Posterior vena cava (tissue), 2 donors: ENCODE data around the gene LDLRAP1. TPM values are rescaled to one million over a fixed set of nuclear protein-coding genes. Genes with fewer than 3 reads are reported as not detected.

ENCODE experiments used
- DNase-seq: peaks from one replicate; pipeline ENCODE4 v3.0.0-alpha.2; 2020; ENCODE audit warnings: low spot score
- intact Hi-C, 2 donors: fragments of 100-400 bp; cut with DNase I; formaldehyde crosslinking; loops; one replicate each; pipeline versions ENCODE4 v1.14.1 to v1.14.2; 2022 to 2023
- total RNA-seq, 2 donors: library from RNA; stranded (reverse); fragmentation: NEBNext Ultra II Directional; extraction: Animal tissue kit (Norgen Biotek cat#: 25700); gene quantifications; one replicate each; pipeline ENCODE4 v1.2.1, GENCODE V29; 2021
- donor health status: DM: yes; HTN: yes; CAD: no.
- donor health status: DM: yes; HTN: yes; CAD: no.

Gene LDLRAP1
- total RNA-seq, 2 donors from 2014 or later, result 11.3 to 13.7 TPM

DNA sequence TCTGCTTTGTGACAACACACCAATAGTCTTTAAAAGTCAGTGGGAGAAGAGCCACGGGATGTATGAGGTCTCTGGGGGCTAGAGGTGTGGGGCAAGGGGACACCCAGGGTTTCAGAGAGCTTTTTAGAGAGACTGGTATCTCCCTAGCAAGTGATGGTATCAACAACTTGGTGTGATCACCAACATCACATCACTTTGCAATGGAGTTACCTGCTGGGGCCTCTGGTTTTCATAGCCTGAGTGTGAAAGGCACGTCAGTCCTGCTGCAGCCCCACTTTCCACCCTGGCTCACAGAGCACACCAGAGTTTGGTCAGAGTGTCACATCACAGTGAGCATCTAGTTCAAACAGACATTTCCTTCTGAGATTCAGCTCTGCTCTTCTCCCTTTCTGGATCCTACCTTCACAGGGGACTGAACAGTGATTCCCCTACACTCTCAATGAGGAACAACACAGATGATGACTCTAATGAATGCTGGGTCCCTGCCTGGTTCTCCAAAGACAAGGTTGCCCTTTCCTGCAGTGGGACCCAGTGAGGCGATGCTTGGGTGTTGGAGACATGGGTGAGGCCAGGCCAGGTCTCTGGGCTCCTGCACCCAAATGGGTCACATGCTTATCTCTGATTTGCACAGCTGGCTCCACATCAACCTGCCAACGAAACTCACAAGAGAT, 71.2 kb downstream of the LDLRAP1 start:
- intact Hi-C loops, result loop anchor here (5.0 kb wide), 3 partner anchors 78 to 1773 kb away; no protein-coding TSS in a partner anchor
- DNase-seq, result no peak

- no peak for DNase-seq
- intact Hi-C loops, result loop anchor here (5.0 kb wide), 2 partner anchors 77 to 127 kb away; no protein-coding TSS in a partner anchor
Observed at GRCh38 chr1:25615172-25615541, 71.8 kb downstream of the LDLRAP1 start.

GRCh38 chr1:25615563-25616094, 72.2 kb downstream of the LDLRAP1 start:
- intact Hi-C loops, result loop anchor here (2.0 to 5.0 kb wide), 3 partner anchors 77 to 181 kb away; no protein-coding TSS in a partner anchor
- DNase-seq, result no peak

GRCh38 chr1:25616095-25616986, 72.9 kb downstream of the LDLRAP1 start, which contains the start of gene MAN1C1:
MAN1C1 (plus strand) TSS chr1:25616791; CDS start chr1:25617798, 1,007 bp downstream.
- peak; percentile 94 for DNase-seq
- intact Hi-C loops, result loop anchor here (2.0 to 5.0 kb wide), 3 partner anchors 76 to 180 kb away; no protein-coding TSS in a partner anchor

- intact Hi-C loops, result loop anchor here (2.0 to 5.0 kb wide), 3 partner anchors 75 to 180 kb away; no protein-coding TSS in a partner anchor
- peak; percentile 81 for DNase-seq
Observed at GRCh38 chr1:25616987-25617624, 73.7 kb downstream of the LDLRAP1 start.

DNA sequence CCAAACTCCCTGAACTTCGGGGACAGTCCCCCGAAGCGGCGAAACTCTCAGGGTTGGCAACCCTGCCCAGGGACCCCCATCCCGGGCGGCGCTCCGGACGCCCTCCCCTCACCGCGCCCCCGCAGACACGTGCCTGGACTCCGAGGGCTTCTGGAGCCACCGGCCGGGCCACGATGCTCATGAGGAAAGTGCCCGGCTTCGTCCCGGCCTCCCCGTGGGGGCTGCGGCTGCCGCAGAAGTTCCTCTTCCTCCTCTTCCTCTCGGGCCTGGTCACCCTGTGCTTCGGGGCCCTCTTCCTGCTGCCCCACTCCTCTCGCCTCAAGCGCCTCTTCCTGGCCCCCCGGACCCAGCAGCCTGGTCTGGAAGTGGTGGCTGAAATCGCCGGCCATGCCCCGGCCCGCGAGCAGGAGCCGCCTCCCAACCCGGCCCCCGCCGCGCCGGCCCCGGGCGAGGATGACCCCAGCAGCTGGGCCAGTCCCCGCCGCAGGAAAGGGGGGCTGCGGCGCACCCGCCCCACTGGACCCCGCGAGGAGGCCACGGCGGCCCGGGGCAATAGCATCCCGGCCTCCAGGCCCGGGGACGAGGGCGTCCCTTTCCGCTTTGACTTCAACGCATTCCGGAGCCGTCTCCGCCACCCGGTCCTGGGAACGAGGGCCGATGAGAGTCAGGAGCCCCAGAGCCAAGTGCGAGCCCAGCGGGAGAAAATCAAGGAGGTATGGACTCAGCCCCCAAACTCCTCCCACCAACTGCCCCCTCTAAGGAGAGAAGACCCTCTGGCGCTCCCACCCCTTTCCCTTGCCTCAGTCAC, 74.4 kb downstream of the LDLRAP1 start:
- intact Hi-C loops, result loop anchor here (2.0 to 5.0 kb wide), 3 partner anchors 74 to 179 kb away; no protein-coding TSS in a partner anchor
- peak; percentile 85 for DNase-seq

- intact Hi-C loops, result loop anchor here (5.0 kb wide), 2 partner anchors 74 to 124 kb away; no protein-coding TSS in a partner anchor
- DNase-seq, result no peak
Observed at GRCh38 chr1:25618433-25618808, 75.0 kb downstream of the LDLRAP1 start.

Other genes starting within 250 kb of the LDLRAP1 start
- gene TMEM50A, start 205.3 kb upstream of the LDLRAP1 start, total RNA-seq, result 100 to 1,000 TPM in 1 of 2 donors, 10 to 100 TPM in 1; 91.0 to 112 TPM
- gene RHCE, start 122.8 kb upstream of the LDLRAP1 start, total RNA-seq, result not detected
- 10 to 100 TPM; 14.8 to 16.1 TPM for gene MACO1, start 112.7 kb upstream of the LDLRAP1 start, total RNA-seq
- 10 to 100 TPM; 15.0 to 29.4 TPM for gene MAN1C1, start 73.2 kb downstream of the LDLRAP1 start, total RNA-seq